Middle frontal gyrus (tissue), 1 donor: ENCODE measurements around the gene KEL.
A peak's percentile ranks its signal among the peaks of the same experiment; 100 is the strongest.
"Not testable (repeated sequence)": the region's sequence is repeated elsewhere in the genome, so short reads cannot be mapped to it uniquely, and the experiment has no call there.

ENCODE experiments used
- DNase-seq: peaks from one replicate; pipeline ENCODE4 v3.0.0-alpha.2; 2015; ENCODE audit warnings: low spot score; ENCODE audit errors: extremely low spot score

KEL gene, protein sequence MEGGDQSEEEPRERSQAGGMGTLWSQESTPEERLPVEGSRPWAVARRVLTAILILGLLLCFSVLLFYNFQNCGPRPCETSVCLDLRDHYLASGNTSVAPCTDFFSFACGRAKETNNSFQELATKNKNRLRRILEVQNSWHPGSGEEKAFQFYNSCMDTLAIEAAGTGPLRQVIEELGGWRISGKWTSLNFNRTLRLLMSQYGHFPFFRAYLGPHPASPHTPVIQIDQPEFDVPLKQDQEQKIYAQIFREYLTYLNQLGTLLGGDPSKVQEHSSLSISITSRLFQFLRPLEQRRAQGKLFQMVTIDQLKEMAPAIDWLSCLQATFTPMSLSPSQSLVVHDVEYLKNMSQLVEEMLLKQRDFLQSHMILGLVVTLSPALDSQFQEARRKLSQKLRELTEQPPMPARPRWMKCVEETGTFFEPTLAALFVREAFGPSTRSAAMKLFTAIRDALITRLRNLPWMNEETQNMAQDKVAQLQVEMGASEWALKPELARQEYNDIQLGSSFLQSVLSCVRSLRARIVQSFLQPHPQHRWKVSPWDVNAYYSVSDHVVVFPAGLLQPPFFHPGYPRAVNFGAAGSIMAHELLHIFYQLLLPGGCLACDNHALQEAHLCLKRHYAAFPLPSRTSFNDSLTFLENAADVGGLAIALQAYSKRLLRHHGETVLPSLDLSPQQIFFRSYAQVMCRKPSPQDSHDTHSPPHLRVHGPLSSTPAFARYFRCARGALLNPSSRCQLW

DNA sequence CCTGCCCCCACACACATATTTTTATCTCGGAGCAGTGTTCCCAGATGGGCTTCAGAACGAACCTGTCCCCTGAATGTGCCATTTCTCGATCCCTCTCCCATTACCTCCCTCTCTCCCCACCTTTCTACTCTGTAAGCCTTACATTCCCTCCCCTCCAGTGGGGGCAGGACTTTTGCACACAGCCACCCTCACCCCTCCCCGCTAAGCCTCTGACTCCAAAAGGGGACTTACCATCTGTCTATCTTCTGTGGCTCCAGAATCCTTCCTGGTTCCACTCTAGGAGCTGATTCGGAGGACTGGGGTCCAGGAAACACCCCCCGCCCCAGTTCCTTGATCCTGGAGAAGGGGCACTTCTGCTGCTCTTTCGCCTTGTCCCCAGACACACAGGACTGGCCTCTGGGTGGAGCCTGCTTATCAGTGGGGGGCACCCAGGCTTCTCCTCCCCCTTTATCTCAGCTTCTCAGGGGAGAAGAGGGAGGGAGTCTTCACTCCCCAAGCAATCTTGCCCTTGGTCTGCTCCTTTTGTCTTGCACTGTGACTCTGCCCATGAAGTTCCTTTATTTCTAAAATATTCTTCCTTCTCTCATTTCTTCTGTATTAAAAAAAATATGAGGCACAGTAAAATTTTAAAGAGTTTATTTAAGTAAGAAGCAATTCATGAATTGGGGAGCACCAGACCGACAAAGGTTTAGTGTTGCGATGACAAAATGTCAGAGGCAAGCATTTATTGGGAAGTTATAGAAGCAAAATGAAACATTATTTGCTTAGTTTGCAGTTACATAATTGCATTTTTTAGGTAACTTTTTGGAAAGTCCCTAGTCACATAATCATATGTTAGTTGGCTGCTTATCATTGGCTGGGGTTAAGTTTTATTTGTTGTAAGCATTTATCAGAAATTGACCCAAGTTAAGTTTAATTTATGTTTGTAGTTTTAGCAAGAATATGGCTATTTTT is at the start of gene KEL:
KEL (minus strand) TSS at position 391 of the 954 bp plus-strand sequence; CDS start at position 234, 157 bp downstream.
- DNase-seq: no peak

DNA sequence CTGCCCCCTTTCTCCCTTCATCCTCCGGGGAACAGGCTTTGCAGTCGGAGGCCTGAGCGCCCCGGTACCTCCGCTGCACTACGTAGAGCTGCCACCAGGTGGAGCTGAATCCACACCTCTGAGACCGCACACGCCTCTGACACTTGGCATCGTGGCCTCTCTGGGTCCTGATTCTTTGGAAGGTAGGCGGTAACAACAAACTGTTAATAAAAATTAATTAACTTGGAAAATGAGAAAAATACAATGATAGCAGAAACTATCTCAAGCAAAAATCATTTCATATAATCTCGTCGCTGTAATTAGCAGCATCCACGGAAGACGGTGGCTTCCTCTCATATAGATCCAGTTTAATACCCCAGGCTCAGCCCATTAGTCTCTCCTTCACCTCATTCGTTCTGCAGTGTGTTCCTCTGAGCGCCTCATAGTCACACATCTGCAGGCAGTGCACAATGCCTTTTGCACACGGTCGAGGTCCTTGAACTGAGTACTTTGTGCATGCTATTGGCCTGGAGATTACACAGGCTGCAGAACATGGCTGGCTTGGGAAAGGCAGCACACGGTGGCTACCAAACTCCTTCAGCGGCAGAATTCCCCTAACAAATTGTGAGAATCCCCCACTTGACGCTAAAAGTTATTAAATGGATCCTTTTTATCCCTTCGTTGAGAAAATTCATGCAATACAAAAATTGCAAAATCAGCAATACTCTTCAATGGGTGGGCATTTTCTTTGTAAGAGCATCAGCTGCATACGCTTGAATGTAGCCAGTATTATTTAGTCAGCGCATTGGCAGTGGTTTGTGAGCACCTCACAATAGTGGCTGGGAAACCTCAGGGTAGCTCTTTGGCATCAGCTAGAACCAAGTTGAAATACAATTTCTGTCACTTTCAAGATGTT is 46.1 kb upstream of the KEL start:
- peak; percentile 58 for DNase-seq

DNA sequence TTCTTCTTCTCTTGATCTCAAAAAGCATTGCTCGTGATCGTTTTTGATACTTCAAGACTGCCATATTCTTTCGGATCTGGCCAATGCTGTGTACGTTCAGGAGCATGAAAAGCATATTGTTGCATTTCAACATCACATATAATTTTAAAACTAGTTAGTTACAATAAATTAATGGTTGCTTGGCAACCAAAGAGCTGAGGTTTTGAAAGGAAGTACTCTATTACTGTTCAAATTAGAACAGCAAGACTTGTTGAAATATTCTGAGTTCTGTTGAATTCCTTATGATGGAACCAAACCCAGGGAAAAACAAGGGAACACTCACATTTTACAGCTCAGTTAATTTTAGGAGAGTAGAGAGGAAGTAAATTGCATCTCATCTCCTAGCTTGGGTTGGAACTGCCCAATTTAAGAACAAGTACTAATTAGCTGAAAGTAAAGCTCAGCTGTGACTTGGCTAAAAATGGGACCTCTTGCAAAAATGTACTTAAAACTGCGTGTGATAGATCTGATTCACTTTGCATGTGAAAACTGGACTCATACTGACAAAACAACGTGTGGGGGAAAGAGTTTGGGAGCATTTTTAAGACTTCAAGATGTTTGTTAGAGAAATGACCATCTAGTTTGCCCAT is 43.6 kb upstream of the KEL start:
- DNase-seq: no peak

DNA sequence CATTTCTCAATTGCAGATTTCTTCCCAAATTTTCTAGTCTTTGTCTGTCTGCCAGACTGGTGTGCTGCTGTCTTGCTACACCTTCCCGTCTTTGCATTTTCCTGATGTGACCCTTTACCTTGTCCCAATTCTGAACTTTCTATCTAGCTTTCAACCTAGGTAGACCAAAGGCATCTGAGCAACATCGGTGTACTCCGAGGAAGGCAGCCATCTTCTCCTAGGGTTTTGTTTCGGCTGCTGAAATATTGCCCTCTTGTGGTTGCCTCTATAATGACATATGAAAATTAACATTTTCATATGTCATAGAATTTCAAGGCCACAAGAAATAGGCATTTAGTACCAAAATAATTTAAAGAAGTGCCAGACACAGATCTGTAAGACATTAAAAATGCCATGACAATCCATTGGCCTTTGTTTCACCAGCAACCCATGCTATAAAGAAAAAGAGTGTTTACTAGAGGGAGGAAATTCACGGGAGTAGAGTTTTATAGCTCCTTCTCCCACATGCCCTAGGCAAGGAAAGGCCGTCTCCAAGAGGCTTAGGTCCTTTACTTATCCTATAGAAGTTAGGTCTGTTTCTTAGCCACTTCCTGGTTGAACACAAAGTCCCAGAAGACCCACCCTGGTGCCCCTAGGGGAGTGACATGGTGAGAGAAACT is 41.4 kb upstream of the KEL start:
- DNase-seq: no peak

DNA sequence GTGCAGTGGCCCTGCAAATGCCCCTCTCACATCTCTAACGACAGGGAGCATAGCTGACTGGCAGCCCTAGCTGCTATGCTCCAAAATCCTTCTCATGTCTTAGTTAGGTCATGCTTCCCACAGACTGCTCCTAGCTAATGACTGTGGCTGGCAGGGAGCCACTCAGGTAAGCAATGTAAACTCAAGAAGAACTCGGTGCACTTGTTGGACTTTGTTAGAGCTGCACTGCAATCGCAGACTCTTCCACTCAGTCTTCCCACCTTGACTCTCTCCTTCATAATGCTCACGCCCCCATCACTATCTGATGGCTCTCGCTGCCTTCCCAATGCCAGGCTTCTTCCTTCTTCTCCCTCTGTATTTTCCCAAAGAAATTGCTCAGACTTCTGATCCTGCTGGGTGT is 40.7 kb upstream of the KEL start:
- no peak for DNase-seq

DNA sequence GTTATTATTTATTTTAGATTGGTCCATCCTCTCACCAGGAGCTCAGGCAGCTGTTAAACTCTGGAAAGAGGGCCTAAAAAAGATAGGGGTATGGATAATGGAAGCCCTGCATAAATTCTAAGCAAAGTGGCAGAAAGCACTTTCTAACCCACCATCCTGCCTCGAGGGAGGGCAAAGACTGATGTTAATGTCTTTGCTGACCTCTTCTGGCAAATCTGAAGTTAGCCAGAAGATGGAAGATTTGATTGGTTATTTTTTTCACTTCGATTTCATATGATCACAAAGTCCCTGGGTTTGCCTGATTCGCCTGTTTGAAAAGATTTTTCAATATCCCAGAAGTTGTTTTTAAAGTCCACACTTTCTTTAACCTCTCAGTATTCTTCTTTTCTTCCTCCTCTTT is 39.9 kb upstream of the KEL start:
- no peak for DNase-seq

DNA sequence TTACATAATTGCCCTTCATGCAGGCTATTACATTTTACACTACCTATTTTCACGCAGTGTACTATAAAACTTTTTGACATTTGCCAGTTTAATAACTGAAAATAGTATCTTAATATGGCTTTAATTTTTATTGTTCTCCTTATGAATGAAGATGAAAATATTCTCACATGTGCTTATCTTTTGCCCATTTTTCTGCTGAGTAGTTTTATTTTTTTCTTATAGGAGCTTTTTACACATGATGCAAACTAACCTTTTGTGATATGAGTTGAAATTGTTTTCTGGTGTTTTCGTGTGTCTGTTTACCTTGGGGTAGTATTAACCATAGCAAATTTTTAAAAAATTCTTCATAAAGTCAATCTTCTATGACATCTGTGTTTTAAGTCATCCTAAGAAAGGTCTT is 38.5 kb upstream of the KEL start:
- no peak for DNase-seq

DNA sequence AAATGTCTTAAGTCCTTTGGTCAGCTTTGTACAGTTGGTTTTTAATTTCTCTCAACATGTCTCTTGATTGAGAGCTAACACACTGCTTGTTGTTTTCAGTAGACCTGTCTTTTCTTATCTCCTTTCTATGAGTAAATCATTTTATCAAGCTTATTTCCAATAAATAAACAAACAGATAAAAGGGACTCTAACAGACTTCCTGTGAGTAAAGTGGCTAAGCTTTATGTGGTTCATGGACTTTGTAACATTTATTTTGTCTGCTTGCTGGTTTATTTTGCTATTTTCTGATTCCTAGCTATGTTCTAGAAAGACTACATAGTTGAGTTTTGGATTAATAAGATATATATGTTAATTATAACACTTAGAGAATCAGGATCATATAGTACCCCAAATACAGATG is 37.6 kb upstream of the KEL start:
- no peak for DNase-seq

DNA sequence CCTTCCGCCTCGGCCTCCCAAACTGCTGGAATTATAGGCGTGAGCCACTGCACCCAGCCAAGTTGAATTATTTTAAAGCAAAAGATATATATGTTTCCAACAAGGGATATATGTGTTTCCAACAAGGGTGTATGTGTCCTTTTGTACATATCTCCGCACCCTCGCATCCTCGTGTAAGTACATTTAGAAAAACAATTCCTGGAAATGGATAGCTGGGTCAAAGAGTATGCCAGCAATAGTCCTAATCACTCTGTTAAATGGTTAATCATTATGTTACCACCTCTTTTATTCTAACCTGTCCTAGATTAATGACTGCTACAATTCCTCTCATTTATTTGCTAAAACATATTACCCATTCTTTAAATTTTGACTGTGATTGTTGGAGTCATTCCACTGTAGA is 36.8 kb upstream of the KEL start:
- no peak for DNase-seq

DNA sequence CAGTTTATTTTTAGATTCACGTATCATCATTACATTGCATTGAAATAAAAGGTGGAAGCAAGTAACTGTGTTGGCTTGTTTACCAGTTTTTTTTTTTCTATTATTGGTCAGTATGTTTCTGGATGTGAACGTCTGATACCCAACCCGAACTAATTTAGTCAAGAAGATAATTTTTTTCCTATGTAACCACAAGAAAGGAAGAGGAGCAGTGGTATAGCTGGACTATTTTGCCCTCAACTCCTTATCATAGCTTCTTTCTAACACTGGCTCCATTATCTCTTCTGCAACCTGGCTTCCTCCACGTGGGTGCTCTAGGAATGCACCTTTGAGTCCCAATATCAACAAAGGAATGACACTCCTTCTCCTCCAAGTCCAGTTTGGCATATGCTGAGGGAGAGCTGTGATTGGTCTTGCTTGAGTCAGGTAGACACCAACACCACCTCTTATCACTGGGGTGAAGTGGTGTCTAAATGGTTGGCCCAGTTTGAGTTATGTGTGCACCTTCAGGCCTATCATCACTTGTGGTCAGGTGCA is 35.4 kb upstream of the KEL start:
- no peak for DNase-seq

DNA sequence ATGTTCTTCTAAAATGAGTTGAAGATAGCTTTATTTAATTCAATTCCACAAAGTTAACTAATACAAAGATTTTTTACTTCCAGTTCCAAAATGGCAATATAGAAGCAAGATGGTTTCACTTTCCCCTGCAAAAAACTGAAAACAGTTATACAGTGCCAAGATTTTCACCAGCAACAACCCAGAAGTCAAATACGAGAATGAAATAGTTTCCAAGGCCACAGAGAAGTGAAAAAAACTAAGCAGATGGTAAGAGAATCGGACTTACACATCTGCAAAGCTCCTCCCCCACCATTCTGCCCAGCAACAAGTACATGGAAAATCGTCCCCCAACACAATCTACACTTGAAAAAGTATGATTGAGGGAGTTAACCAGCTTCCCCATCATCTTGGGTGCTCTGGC is 30.3 kb upstream of the KEL start:
- DNase-seq: no peak

DNA sequence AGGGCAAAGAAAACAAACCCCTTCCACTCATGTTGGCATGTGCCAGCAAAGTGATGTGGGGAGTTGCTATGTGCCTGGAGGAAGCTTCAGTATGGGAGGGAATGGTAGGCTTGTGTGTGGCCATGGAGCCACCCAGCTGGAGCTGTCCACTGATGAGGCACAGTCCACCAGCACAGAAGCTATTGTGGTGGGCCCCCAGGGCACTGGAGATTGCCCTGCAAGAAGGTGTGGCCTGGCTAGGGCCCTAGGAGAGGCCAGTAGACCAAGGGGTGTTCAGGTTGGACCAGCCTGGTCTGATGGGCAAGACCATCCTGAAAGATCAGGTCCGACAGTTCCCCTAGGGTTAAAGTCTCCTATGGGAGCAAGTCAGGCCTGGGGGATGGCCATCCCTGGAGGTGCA is 22.1 kb upstream of the KEL start:
- no peak for DNase-seq

DNA sequence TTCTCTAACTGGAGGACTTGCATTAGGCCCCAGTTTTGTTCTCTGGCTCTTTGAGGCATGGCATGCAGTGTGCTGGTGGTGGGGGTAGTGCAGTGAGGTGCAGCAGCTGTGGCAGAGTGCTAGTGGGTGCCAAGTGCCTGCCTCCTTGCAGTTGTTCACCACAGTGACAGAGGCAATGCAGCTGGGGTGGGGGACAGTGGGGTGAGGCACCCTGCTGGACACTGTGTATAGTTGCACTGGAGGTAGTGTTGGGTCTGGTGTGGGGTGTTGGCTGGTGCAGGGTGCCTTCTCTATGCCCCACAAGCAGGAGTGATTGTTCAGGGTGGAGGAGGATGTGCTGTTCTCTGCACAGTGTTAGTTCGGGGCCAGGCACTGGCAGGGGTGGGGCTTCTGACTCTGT is 21.7 kb upstream of the KEL start:
- DNase-seq: no peak

DNA sequence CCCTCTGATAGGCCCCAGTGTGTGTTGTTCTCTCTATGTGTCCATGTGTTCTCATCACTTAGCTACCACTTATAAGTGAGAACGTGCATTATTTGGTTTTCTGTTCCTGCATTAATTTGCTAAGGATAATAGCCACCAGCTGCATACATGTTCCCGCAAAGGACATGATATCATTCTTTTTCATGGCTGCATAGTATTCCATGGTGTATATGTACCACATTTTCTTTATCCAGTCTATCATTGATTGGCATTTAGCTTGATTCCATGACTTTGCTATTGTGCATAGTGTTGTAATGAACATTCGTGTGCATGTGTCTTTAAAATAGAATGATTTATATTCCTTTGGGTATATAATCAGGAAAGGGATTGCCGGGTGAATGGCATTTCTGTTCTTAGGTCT is 16.2 kb upstream of the KEL start:
- DNase-seq: not testable (repeated sequence)

DNA sequence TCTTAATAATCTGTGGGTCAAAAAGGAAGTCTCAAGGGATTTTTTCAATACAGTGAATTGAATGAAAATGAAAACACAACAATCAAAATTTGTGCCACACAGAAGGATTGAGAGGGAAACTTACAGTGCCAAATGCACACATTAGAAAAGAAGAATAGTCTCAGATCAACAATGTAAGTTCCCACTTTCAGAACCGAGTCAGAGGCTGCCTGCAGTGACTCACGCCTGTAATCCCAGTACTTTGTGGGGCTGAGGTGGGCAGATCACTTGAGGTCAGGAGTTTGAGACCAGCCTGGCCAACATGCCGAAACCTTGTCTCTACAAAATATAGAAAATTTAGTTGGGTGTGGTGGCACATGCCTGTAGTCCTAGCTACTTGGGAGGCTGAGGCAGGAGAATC is 12.5 kb upstream of the KEL start:
- DNase-seq: no peak

DNA sequence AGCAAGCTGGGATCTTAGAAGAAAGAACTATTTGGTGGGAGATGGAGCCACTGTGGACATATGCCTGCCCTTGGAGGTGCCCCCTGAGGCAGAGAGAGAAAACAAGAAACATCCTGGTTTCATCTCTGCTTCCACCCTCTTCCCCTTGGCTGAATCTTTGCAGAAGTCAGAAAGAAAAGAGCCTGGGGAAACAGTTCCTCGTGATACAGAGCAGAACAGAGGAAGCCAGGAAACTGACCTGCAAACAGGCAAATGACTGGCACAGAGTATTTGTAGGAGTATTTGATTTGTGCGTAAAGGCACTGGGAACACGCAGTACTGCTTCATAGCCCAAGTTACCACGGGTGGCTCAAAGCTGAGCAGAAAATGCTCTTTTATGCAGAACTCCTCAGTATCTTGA is 7.0 kb upstream of the KEL start:
- no peak for DNase-seq

DNA sequence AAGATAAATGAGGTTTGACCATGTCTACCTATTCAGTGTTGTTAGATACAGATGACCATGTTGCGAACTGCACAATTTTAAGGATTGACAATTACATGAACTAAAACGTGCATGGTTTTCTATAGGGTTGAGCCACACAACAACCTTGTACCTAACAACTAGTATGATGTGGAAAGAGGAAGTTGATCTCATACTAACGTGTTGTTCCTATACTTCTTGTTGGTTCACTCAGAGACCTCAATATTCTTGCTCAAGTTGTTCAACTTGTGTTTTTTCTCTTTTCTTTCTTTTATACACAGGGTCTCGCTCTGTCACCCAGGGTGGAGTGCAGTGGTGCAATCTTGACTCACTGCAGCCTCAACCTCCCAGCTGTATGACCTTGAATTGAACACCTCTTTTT is 6.1 kb upstream of the KEL start:
- DNase-seq: no peak

DNA sequence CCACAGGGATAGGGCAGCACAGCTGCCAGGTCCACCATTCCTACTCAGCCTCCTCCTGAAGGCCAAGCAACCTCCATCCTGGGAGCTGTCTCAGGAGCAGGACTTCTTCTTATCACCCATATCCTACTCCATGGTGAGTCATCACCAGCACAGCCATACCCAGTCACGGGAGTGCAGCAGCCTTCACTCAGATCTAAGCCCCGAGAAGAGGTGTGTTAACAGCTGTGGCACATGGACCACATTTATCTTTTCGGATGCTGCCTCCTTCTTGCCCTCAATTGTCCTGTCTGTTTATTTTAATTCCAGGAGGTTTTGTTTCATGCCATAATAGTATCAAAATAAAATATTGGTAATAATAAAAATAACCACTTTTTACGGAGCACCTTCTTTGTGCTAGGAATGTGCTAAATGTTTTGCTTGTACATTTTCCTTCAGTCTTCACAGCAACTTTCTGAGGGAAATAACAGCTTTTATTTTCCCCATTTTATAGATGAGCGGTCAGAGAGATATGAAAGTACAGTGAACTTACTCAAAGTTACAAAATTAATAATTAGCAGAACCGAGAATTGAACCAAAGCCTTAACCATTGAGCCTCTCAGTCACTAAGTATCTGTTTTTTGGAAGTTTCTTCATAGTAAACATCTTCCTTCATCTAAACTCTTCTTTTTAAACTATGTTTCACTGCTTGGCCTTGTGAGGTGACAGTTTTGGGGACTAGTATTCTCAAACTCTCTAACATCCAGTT is 2.5 kb upstream of the KEL start:
- DNase-seq: no peak

DNA sequence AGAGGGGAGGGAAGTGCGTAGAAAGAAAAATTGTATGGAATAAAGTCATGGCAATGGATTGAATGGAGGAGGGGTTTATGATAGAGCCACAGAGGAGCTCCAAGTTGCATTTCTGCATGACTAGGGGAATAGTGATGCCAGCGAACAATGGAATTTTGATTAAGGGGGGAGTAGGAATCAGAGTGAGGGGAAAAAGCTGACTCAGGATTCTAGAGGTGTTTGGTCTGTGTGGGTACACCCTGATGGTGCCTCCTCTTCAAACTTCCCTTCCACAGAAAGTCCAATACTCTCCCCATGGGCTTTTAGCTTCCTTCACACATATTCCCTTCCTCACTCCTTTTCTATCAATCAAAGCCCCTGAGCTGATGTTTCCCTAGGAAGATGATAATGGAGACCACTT is 1.8 kb upstream of the KEL start:
- DNase-seq: no peak
